ENCODE measurements around the gene KRTAP10-5. TPM values are rescaled to one million over a fixed set of nuclear protein-coding genes. Genes with fewer than 3 reads are reported as not detected.

The KRTAP10-5 gene
- polyA plus RNA-seq, 1 experiment: not detected

- POLR2A ChIA-PET: no interaction called here
- no peaks in the 10 kb centered on the region for H3K27me3 ChIP-seq (ENCODE audit: control insufficient read depth, insufficient read depth, low read length)
- CTCF ChIA-PET: interaction anchor here (0.6 kb wide), 1 partner anchor 12 kb away, joined by 3 read pairs; no protein-coding TSS in a partner anchor
Measured at GRCh38 chr21:44571844-44572782, 8.3 kb downstream of the KRTAP10-5 start.

GRCh38 chr21:44571296-44571695 is 9.1 kb downstream of the KRTAP10-5 start:
- Histone ChIP-seq H3K27ac (ENCODE audit: low read depth, low read length) (no peak overlapping the region), H3K27me3 (ENCODE audit: control insufficient read depth, insufficient read depth, low read length) (no peaks in the 10 kb centered on the region), H3K4me3 (ENCODE audit: low read depth, low read length) (no peak overlapping the region), H3K9me3 (ENCODE audit: control insufficient read depth, insufficient read depth, low read length) (peaks cover 18% of the 10 kb centered on the region)
- DNase-seq (ENCODE audit: low read depth, low spot score): no peak
- no peak for TF ChIP-seq CTCF (IDR thresholded peaks at IDR 0.05; ENCODE audit: low read depth, low read length)
- CTCF ChIA-PET: interaction anchor here (0.6 kb wide), 1 partner anchor 11 kb away, joined by 3 read pairs; no protein-coding TSS in a partner anchor
- POLR2A ChIA-PET: no interaction called here

More at GRCh38 chr21:44571844-44572782, 8.3 kb downstream of the KRTAP10-5 start:
- H3K27ac ChIP-seq (ENCODE audit: low read depth, low read length): no peak overlapping the region
- no peak for TF ChIP-seq CTCF (IDR thresholded peaks at IDR 0.05; ENCODE audit: low read depth, low read length)
- H3K9me3 ChIP-seq (ENCODE audit: control insufficient read depth, insufficient read depth, low read length): peaks cover 18% of the 10 kb centered on the region
- DNase-seq (ENCODE audit: low read depth, low spot score): no peak
- H3K4me3 ChIP-seq (ENCODE audit: low read depth, low read length): no peak overlapping the region

GRCh38 chr21:44569861-44570517 is 10.4 kb downstream of the KRTAP10-5 start:
- Histone ChIP-seq H3K27me3 (ENCODE audit: control insufficient read depth, insufficient read depth, low read length) (no peaks in the 10 kb centered on the region), H3K4me3 (ENCODE audit: low read depth, low read length) (no peak overlapping the region), H3K9me3 (ENCODE audit: control insufficient read depth, insufficient read depth, low read length) (peaks cover 18% of the 10 kb centered on the region), H3K27ac (ENCODE audit: low read depth, low read length) (no peak overlapping the region)
- ChIA-PET POLR2A (no interaction called here), CTCF (no interaction called here)
- DNase-seq (ENCODE audit: low read depth, low spot score): no peak
- no peak for TF ChIP-seq CTCF (IDR thresholded peaks at IDR 0.05; ENCODE audit: low read depth, low read length)

GRCh38 chr21:44568667-44569556 is 11.5 kb downstream of the KRTAP10-5 start:
- Histone ChIP-seq H3K27me3 (ENCODE audit: control insufficient read depth, insufficient read depth, low read length) (no peaks in the 10 kb centered on the region), H3K9me3 (ENCODE audit: control insufficient read depth, insufficient read depth, low read length) (peaks cover 18% of the 10 kb centered on the region), H3K4me3 (ENCODE audit: low read depth, low read length) (no peak overlapping the region), H3K27ac (ENCODE audit: low read depth, low read length) (no peak overlapping the region)
- ChIA-PET CTCF (no interaction called here), POLR2A (no interaction called here)
- DNase-seq (ENCODE audit: low read depth, low spot score): no peak
- no peak for TF ChIP-seq CTCF (IDR thresholded peaks at IDR 0.05; ENCODE audit: low read depth, low read length)

Data from AG04450 (cell line).